Esophagus (tissue), 2 donors: Measurements from ENCODE around the gene PLEKHM2. TPM values are rescaled to one million over a fixed set of nuclear protein-coding genes. Genes with fewer than 3 reads are reported as not detected.

ENCODE experiments used
- H3K27ac ChIP-seq, 2 donors: one replicate each; pipeline ENCODE4 v1.5.1; 2013; ENCODE audit warnings: low read depth in 2 of 2, mild to moderate bottlenecking in 2 of 2, inconsistent platforms in 1 of 2, low read length in 1 of 2, moderate library complexity in 1 of 2
- H3K27me3 ChIP-seq, 2 donors: one replicate each; pipeline ENCODE4 v1.6.1; 2013; ENCODE audit warnings: low read length in 2 of 2, control low read depth in 1 of 2, mild to moderate bottlenecking in 1 of 2; ENCODE audit not compliant: insufficient read depth in 2 of 2, control insufficient read depth in 1 of 2
- H3K36me3 ChIP-seq, 2 donors: one replicate each; pipeline ENCODE4 v1.6.1; 2013; ENCODE audit warnings: low read length in 1 of 2; ENCODE audit not compliant: control insufficient read depth in 2 of 2, insufficient read depth in 2 of 2
- H3K4me1 ChIP-seq, 2 donors: one replicate each; pipeline ENCODE4 v1.6.1; 2013; ENCODE audit warnings: low read length in 1 of 2; ENCODE audit not compliant: control insufficient read depth in 2 of 2, insufficient read depth in 2 of 2
- H3K4me3 ChIP-seq, 2 donors: one replicate each; pipeline ENCODE4 v1.5.1; 2013; ENCODE audit warnings: low read length in 2 of 2, mild to moderate bottlenecking in 2 of 2, low read depth in 1 of 2, moderate library complexity in 1 of 2
- H3K9me3 ChIP-seq, 2 donors: one replicate each; pipeline ENCODE4 v1.6.1; 2013; ENCODE audit warnings: mild to moderate bottlenecking in 2 of 2, low read depth in 1 of 2, low read length in 1 of 2, moderate library complexity in 1 of 2; ENCODE audit not compliant: control insufficient read depth in 2 of 2, insufficient read depth in 1 of 2
- WGBS, 2 donors: extraction: QIAGEN DNeasy Blood & Tissue Kit; methylation state at CpG; one replicate each; pipeline ENCODE4 v1.1.7; 2013; 5-methylcytosine and 5-hydroxymethylcytosine counted together
- polyA plus RNA-seq, 2 donors: library from polyadenylated mRNA; stranded (reverse); fragments of 200-250 nt; gene quantifications; one replicate each; pipeline ENCODE4 v1.2.3, GENCODE V29; 2013
- donor health status: healthy with polysubstance abuse.
- donor health status: Bipolar disorder and iron deficiency.

Gene PLEKHM2
- polyA plus RNA-seq, 2 donors = 34.5 to 40.7 TPM

GRCh38 chr1:15755021-15755645 lies 71.0 kb downstream of the PLEKHM2 start:
- H3K4me1 ChIP-seq = peaks cover 0 to 14% of the 10 kb centered on the region in 2 donors
- no peak overlapping the region for H3K27ac ChIP-seq
- 83 to 91% methylated on average over 2 of the region's 2 CpGs for WGBS, 2 donors
- H3K9me3 ChIP-seq = no peaks in the 10 kb centered on the region
- H3K4me3 ChIP-seq = no peak overlapping the region
- no peaks in the 10 kb centered on the region for H3K27me3 ChIP-seq
- H3K36me3 ChIP-seq = no peaks in the 10 kb centered on the region

- no peaks in the 10 kb centered on the region for H3K9me3 ChIP-seq
- no peak overlapping the region for H3K27ac ChIP-seq
- no peak overlapping the region for H3K4me3 ChIP-seq
- H3K36me3 ChIP-seq = no peaks in the 10 kb centered on the region
- H3K27me3 ChIP-seq = no peaks in the 10 kb centered on the region
- peaks cover 0 to 14% of the 10 kb centered on the region in 2 donors for H3K4me1 ChIP-seq
- WGBS, 2 donors = 69 to 78% methylated on average over 4 of the region's 4 CpGs
Measured at GRCh38 chr1:15755646-15756040, 71.5 kb downstream of the PLEKHM2 start.

GRCh38 chr1:15756143-15757015 lies 72.3 kb downstream of the PLEKHM2 start:
- Histone ChIP-seq H3K4me3 (no peak overlapping the region), H3K4me1 (peaks cover 3 to 14% of the 10 kb centered on the region in 2 donors), H3K9me3 (no peaks in the 10 kb centered on the region), H3K36me3 (no peaks in the 10 kb centered on the region), H3K27ac (peak overlapping the region; percentile 29 to 38), H3K27me3 (no peaks in the 10 kb centered on the region)
- WGBS, 2 donors = 33 to 35% methylated on average over 21 of the region's 21 CpGs

- Histone ChIP-seq H3K9me3 (no peaks in the 10 kb centered on the region), H3K27me3 (no peaks in the 10 kb centered on the region), H3K27ac (peak overlapping the region; percentile 8 to 39), H3K4me3 (no peak overlapping the region), H3K36me3 (no peaks in the 10 kb centered on the region), H3K4me1 (peaks cover 3 to 14% of the 10 kb centered on the region in 2 donors)
- WGBS, 2 donors = 61 to 76% methylated on average over 9 of the region's 9 CpGs
Measured at GRCh38 chr1:15757016-15757543, 73.0 kb downstream of the PLEKHM2 start.

GRCh38 chr1:15757575-15758342 lies 73.6 kb downstream of the PLEKHM2 start:
- no peaks in the 10 kb centered on the region for H3K27me3 ChIP-seq
- H3K27ac ChIP-seq = peak overlapping the region; percentile 26 to 59
- WGBS, 2 donors = 22 to 25% methylated on average over 24 of the region's 24 CpGs
- H3K9me3 ChIP-seq = no peaks in the 10 kb centered on the region
- peak overlapping the region in 1 of 2 donors; percentile 67 for H3K4me3 ChIP-seq
- no peaks in the 10 kb centered on the region for H3K36me3 ChIP-seq
- H3K4me1 ChIP-seq = peaks cover 3 to 14% of the 10 kb centered on the region in 2 donors

- Histone ChIP-seq H3K27me3 (no peaks in the 10 kb centered on the region), H3K36me3 (no peaks in the 10 kb centered on the region), H3K4me3 (peak within 1 kb of the TSS; percentile 67 to 70), H3K27ac (peak within 1 kb of the TSS; percentile 59 to 71), H3K9me3 (no peaks in the 10 kb centered on the region), H3K4me1 (peaks cover 3 to 14% of the 10 kb centered on the region in 2 donors)
- 4 to 13% methylated on average over 9 to 54 of the region's 58 CpGs for WGBS, 2 donors
Measured at GRCh38 chr1:15758343-15758931, 74.3 kb downstream of the PLEKHM2 start, which contains the start of gene FBLIM1. FBLIM1 (plus strand) TSS chr1:15758795; CDS start chr1:15764984, 6,189 bp downstream.

GRCh38 chr1:15758953-15759661 lies 75.0 kb downstream of the PLEKHM2 start:
- no peaks in the 10 kb centered on the region for H3K9me3 ChIP-seq
- H3K27me3 ChIP-seq = no peaks in the 10 kb centered on the region
- H3K4me3 ChIP-seq = peak overlapping the region; percentile 67 to 70
- 2 to 3% methylated on average over 35 to 58 of the region's 58 CpGs for WGBS, 2 donors
- peaks cover 4 to 14% of the 10 kb centered on the region in 2 donors for H3K4me1 ChIP-seq
- no peaks in the 10 kb centered on the region for H3K36me3 ChIP-seq
- peak overlapping the region; percentile 54 to 71 for H3K27ac ChIP-seq

- H3K4me1 ChIP-seq = peaks cover 12 to 28% of the 10 kb centered on the region in 2 donors
- no peaks in the 10 kb centered on the region for H3K27me3 ChIP-seq
- no peaks in the 10 kb centered on the region for H3K9me3 ChIP-seq
- peaks cover 0 to 4% of the 10 kb centered on the region in 2 donors for H3K36me3 ChIP-seq
- 39 to 49% methylated on average over 12 of the region's 12 CpGs for WGBS, 2 donors
- peak overlapping the region; percentile 43 to 73 for H3K27ac ChIP-seq
- no peak overlapping the region for H3K4me3 ChIP-seq
Measured at GRCh38 chr1:15760520-15761211, 76.5 kb downstream of the PLEKHM2 start.
